Activated CD4-positive, alpha-beta T cell treated with anti-CD3 and anti-CD28 coated beads, Interleukin-2, amount 50 U/mL, for 16 hours (primary cell): Measurements from ENCODE around the gene IRAK3.
A peak's percentile ranks its signal among the peaks of the same experiment; 100 is the strongest.

Experiments used
- DNase-seq: peaks from one replicate; pipeline ENCODE4 v3.0.0-alpha.2; 2020

Gene IRAK3

GRCh38 chr12:66188584-66189485, at the start of gene IRAK3:
IRAK3 (plus strand) TSS chr12:66189214; CDS start chr12:66189300, 86 bp downstream.
- DNase-seq: peak; percentile 44

- no peak for DNase-seq
Observed at GRCh38 chr12:66139328-66139727, 49.7 kb upstream of the IRAK3 start.

- DNase-seq: no peak
Observed at GRCh38 chr12:66140731-66141130, 48.3 kb upstream of the IRAK3 start.

- no peak for DNase-seq
Observed at GRCh38 chr12:66141299-66141698, 47.7 kb upstream of the IRAK3 start.

GRCh38 chr12:66142826-66143225, 46.2 kb upstream of the IRAK3 start:
- DNase-seq: no peak

GRCh38 chr12:66143868-66144267, 45.1 kb upstream of the IRAK3 start:
- DNase-seq: no peak

- peak; percentile 45 for DNase-seq
Observed at GRCh38 chr12:66144791-66145754, 43.9 kb upstream of the IRAK3 start.

- DNase-seq: no peak
Observed at GRCh38 chr12:66149702-66150398, 39.2 kb upstream of the IRAK3 start.

- no peak for DNase-seq
Observed at GRCh38 chr12:66152732-66153131, 36.3 kb upstream of the IRAK3 start.

- no peak for DNase-seq
Observed at GRCh38 chr12:66154776-66155175, 34.2 kb upstream of the IRAK3 start.

GRCh38 chr12:66156654-66157053, 32.4 kb upstream of the IRAK3 start:
- DNase-seq: no peak

- DNase-seq: no peak
Observed at GRCh38 chr12:66159123-66159522, 29.9 kb upstream of the IRAK3 start.

- no peak for DNase-seq
Observed at GRCh38 chr12:66160704-66161103, 28.3 kb upstream of the IRAK3 start.

- no peak for DNase-seq
Observed at GRCh38 chr12:66162701-66163100, 26.3 kb upstream of the IRAK3 start.

- DNase-seq: no peak
Observed at GRCh38 chr12:66163289-66163688, 25.7 kb upstream of the IRAK3 start.

GRCh38 chr12:66164349-66164821, 24.6 kb upstream of the IRAK3 start:
- no peak for DNase-seq

GRCh38 chr12:66165141-66165540, 23.9 kb upstream of the IRAK3 start:
- no peak for DNase-seq

- DNase-seq: no peak
Observed at GRCh38 chr12:66166561-66166960, 22.5 kb upstream of the IRAK3 start.

GRCh38 chr12:66168410-66168809, 20.6 kb upstream of the IRAK3 start:
- DNase-seq: no peak

- DNase-seq: peak; percentile 86
Observed at GRCh38 chr12:66169221-66170170, 19.5 kb upstream of the IRAK3 start, which contains the start of gene TMBIM4. TMBIM4 (minus strand) TSS chr12:66169996; CDS start chr12:66169951, 45 bp downstream.

GRCh38 chr12:66170606-66171005, 18.4 kb upstream of the IRAK3 start:
- no peak for DNase-seq
